GM21619 (cell line): ENCODE measurements around the gene SNTB2.
"Not testable (repeated sequence)": the region's sequence is repeated elsewhere in the genome, so short reads cannot be mapped to it uniquely, and the experiment has no call there.

Experiments
- ATAC-seq: cut with Tn5 transposase; IDR thresholded peaks from one replicate; pipeline ENCODE4 v1.9.1; 2021; ENCODE audit not compliant: unreplicated experiment

The SNTB2 gene

GRCh38 chr16:69186642-69187445, at the start of gene SNTB2:
Gene SNTB2, plus strand, starts transcription at chr16:69187164. Its CDS starts 3 bp downstream, at chr16:69187167.
- peak; percentile 76 for ATAC-seq

DNA sequence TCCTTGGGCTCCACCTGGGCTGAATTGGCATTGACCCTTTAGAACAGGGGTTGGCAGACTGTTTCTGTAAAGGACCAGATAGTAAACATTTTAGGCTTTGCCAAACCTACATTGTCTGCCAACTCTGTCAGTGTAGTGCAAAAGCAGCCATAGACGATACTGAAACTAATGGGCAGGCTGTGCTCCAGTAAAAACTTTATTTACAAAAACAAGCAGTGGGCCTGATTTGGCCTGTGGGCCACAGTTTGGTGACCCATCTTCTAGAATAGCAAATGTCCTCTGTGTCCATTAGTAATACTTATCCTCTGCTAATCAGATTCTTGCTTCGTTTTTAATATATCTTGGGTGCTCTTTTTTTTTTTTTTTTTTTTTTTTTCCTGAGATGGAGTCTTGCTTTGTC, 48.4 kb upstream of the SNTB2 start:
- ATAC-seq = no peak

DNA sequence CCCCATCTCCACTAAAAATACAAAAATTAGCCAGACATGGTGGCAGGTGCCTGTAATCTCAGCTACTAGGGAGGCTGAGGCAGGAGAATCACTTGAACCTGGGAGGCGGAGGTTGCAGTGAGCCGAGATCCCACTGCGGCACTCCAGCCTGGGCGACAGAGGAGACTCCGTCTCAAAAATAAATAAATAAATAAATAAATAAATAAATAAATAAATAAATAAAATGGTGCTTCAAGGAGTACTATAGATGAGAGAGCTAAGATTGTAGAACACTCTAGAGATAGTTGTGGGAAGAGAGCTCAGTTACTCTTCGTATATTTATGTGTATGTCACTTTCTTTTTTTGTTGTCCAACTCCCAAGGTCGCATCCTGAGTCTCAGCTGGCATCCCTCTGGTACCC, 47.5 kb upstream of the SNTB2 start:
- ATAC-seq = not testable (repeated sequence)

DNA sequence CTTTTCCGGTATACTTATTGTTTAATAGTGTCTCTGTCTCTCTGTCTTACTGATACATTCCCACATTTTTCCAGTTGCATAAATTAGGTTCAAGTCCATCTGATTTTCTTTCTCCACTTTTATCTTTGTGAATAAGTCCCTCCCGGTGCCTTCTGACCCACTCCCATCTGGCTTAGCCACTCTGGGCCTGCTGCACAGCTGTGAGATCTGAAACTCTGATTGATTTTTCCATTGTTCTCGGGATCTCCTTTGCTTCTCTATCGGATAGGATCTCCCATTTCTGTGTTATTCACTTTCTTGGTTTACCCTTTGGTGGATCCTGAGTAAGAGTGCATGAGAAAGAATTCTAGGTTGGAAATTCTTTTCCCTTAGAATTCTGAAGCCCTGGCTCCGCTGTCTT, 46.0 kb upstream of the SNTB2 start:
- no peak for ATAC-seq

GRCh38 chr16:69141936-69142335, 45.0 kb upstream of the SNTB2 start:
- no peak for ATAC-seq

DNA sequence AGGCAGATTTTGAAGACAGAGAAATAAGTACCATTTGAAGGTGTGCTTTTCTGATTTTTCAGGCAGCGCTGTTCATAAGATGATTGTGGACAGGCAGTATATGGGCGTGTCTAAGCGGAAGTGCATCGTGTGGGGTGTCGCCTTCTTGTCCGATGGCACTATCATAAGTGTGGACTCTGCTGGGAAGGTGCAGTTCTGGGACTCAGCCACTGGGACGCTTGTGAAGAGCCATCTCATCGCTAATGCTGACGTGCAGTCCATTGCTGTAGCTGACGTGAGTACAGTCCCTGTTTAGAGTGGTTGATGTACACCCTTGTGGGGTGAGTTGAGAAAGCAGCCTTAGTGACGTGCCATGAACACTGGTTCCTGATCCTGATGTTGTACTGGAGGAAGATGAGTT, 43.8 kb upstream of the SNTB2 start:
- ATAC-seq = no peak

DNA sequence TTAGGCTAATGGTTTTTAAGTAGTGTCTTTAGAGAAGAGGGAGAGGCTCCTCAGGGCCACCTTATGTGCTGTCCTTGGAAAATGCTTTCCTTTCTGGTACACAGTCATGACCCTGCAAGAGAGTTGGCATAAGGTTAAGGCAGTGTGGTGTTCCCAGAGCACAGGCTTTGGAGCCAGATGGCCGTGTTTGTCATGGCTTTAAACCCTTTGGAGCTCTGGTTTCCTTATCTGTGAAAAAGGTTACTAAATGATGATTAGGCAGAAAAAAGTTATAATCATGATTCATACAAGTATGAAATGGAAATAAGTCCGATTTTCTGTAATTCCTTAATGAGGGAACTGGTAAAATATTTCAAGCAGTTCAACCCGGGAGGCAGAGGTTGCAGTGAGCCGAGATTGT, 41.3 kb upstream of the SNTB2 start:
- ATAC-seq = no peak

- ATAC-seq = not testable (repeated sequence)
These were observed 37.3 kb upstream of the SNTB2 start for GRCh38 chr16:69149621-69150020.

- ATAC-seq = no peak
These were observed 36.7 kb upstream of the SNTB2 start for GRCh38 chr16:69150146-69150865.

- no peak for ATAC-seq
These were observed 29.8 kb upstream of the SNTB2 start for GRCh38 chr16:69157196-69157595.

- no peak for ATAC-seq
These were observed 26.8 kb upstream of the SNTB2 start for GRCh38 chr16:69160192-69160591.

- no peak for ATAC-seq
These were observed 21.4 kb upstream of the SNTB2 start for GRCh38 chr16:69165584-69165983.

DNA sequence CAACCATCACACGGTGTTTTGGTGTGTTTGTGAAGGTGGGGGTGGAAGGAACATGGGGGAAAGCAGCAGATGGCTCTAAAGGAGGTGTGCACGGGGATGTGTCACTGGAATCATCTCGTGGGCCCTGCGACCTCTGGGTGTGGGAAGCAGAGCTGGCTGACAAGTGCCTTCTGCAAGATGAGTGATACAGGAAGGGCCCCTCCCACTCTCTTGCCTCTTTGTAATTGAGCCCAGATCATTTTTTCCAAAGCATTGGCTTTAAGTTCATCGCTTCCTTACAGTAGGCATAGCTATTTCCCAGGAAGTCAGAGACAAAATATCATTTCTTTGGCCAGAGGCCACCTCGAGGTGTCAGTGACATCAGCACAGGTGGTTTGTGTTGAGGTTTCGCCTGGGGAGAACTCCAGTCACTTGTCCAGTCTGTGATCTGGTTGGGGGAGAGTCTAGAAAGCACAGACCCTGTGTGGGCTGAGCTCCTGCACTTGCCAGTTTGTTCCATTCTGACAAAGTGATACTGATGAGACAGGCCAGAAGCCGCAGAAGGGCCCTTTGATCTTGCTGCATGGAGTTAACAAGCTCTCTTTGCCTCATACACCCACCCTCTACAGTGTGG, 20.6 kb upstream of the SNTB2 start:
- ATAC-seq = no peak

DNA sequence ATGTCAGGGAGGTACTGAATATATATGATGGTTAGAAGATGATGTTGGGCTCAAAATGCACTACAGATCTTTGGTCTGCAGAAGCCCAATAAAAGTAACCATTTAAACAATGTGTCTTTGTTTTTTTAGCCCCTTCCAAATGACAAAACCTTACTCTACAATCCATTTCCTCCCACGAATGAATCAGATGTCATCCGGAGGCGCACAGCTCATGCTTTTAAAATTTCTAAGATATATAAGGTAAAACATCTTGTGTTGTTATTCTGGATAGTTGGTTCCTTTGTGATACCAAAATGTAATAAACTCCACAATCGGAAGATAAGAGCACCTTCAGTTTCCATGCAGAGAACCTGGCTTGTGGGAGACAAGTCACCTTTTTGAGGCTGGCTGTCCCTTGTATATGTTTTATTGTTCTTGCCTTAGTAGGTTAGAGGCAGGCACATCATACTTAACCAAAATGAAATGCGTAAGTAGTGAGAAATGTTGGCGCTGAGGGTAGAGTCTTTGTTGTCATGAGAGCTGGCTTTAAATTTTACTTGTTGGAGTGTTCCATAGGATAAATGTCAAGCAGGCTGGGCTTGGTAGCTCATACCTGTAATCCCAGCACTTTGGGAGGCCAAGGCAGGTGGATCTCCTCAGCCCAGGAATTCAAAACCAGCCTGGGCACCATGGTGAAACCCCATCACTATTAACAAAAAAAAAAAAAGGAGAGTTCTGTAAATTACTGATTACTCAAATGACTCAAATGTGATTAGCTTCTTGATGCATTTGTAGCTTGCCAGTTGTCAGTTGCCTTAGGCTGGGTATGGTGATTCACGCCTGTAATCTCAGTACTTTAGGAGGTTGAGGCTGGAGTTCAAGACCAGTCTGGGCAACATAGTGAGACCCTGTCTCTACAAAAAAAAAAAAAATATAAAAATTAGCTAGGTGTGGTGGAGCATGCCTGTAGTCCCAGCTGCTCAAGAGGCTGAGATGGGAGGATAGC, 19.7 kb upstream of the SNTB2 start:
- no peak for ATAC-seq

DNA sequence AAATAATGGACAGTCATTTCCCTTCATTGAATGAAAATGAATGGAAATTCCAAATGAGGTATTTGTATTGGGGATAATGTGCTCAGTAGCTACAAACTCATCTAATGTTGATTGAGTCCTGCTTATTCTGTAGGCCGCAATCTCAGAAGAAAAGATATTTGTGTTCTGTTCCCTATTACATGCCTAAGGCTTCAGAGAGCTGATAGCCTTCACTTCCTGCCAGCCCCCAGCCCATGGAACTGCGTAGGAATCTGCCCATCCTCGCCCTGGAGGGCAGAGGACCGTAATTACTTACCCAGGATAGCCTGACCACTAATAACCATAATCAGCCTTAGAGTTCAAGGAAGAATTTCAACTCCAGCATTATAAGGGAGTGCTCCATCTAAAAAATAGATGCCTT, 17.9 kb upstream of the SNTB2 start:
- no peak for ATAC-seq

DNA sequence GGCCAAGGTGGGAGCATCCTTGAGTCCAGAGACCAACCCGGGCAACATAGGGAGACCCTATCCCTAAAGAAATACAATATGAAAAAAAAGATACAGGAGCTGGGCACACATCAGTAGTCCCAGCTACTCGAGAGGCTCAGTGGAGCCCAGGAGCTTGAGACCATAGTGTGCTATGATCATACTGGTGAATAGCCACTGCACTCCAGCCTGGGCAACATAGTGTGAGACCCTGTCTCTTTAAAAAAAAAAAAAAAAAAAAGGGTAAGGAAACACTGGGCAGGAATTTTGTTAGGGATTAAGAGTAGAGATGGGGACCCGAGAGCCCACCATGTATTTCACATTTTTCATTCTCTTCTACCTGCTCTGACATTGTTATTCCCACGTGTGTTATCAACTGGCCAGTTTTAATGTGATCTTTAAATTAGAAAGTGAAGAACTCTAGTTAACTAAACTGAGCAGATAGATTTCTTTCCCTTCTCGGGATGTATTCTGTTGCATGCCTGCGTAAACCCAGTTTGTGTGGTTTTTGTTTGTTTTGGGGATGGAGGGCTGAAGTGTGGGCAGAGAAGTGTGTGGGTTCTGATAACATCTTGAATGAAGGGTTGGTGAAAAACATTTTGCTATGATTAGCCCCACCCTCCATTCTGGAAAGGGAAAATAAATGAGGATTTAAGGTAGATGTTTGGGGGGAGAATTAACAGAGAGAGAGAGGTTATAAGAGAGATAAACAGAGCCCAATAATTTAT, 17.2 kb upstream of the SNTB2 start:
- ATAC-seq = no peak

- no peak for ATAC-seq
These were observed 15.5 kb upstream of the SNTB2 start for GRCh38 chr16:69171325-69172084.

DNA sequence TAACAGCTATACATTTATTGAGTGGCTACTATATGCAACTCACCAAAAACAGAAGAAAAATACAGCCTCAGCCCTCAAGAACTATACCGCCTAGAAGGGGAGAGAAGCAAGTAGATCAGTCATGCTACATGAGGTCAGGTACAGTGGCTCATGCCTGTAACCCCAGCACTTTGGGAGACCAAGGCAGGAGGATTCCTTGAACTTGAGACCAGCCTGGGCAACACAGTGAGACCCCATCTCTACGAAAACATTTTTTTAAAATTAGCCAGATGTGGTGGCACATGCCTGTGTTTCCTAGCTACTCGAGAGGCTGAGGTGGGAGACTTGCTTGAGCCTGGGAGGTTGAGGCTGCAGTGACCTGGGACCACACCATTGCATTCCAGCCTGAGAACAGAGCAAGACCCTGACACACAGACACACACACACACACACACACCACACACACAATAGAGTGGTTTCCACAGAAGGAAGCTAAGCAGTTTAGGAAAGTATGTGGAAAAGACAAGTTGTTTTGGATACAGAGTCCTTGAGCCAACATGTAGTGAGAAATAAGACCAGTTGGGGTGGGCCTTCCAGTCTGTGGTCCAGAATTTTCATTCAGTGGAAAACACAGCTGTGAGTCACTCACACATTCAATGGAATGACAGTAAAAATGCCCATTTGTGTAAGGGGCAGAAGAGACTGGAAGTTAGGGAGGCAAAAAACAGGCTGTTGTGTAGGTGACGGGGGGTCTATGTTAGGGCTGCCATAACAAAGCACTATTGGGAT, 10.7 kb upstream of the SNTB2 start:
- ATAC-seq = no peak
